A549 (cell line): ENCODE data around the gene MBD1.

ENCODE experiments used
- CHD2 ChIP-seq: fragments of 150-350 bp; IDR thresholded peaks from 2 replicates; pipeline ENCODE4 v1.6.1; 2014; ENCODE audit warnings: low read length; ENCODE audit not compliant: partially characterized antibody
- POLR2A ChIP-seq: IDR thresholded peaks from 2 replicates; pipeline ENCODE4 v1.6.1; 2012; ENCODE audit warnings: mild to moderate bottlenecking, low read length

- TF ChIP-seq POLR2A = no peak
- TF ChIP-seq CHD2 = no peak
Measured at GRCh38 chr18:50275503-50276036, 5.8 kb downstream of the MBD1 start.
